EL (cell line): ENCODE measurements around the gene CHCT1.
A peak's percentile ranks its signal among the peaks of the same experiment; 100 is the strongest.
"Not testable (repeated sequence)": the region's sequence is repeated elsewhere in the genome, so short reads cannot be mapped to it uniquely, and the experiment has no call there.

Experiments used
- DNase-seq: peaks from one replicate; pipeline ENCODE4 v3.0.0-alpha.2; 2016

Gene CHCT1

GRCh38 chr17:60422162-60422665, at the start of gene CHCT1:
CHCT1 (plus strand) TSS chr17:60422489; CDS start chr17:60422593, 104 bp downstream.
- DNase-seq, result no peak

- DNase-seq, result peak; percentile 81
Observed at GRCh38 chr17:60372790-60373483, 49.4 kb upstream of the CHCT1 start.

GRCh38 chr17:60378187-60378586, 44.1 kb upstream of the CHCT1 start:
- not testable (repeated sequence) for DNase-seq

GRCh38 chr17:60379461-60379860, 42.8 kb upstream of the CHCT1 start:
- not testable (repeated sequence) for DNase-seq

GRCh38 chr17:60381958-60382357, 40.3 kb upstream of the CHCT1 start:
- DNase-seq, result no peak

GRCh38 chr17:60383379-60383778, 38.9 kb upstream of the CHCT1 start:
- no peak for DNase-seq

GRCh38 chr17:60384921-60385320, 37.4 kb upstream of the CHCT1 start:
- not testable (repeated sequence) for DNase-seq

- no peak for DNase-seq
Observed at GRCh38 chr17:60386147-60387058, 35.9 kb upstream of the CHCT1 start.

- no peak for DNase-seq
Observed at GRCh38 chr17:60387666-60388065, 34.6 kb upstream of the CHCT1 start.

- DNase-seq, result no peak
Observed at GRCh38 chr17:60388742-60389141, 33.5 kb upstream of the CHCT1 start.

- peak; percentile 83 for DNase-seq
Observed at GRCh38 chr17:60390186-60390585, 32.1 kb upstream of the CHCT1 start.

- DNase-seq, result peak; percentile 58
Observed at GRCh38 chr17:60390925-60391470, 31.3 kb upstream of the CHCT1 start.

- DNase-seq, result no peak
Observed at GRCh38 chr17:60391471-60392041, 30.7 kb upstream of the CHCT1 start.

- DNase-seq, result peak; percentile 99
Observed at GRCh38 chr17:60392042-60392844, 30.0 kb upstream of the CHCT1 start, which contains the start of gene USP32. USP32 (minus strand) TSS chr17:60392133; CDS start chr17:60391939, 194 bp downstream.

- DNase-seq, result peak; percentile 50
Observed at GRCh38 chr17:60392845-60393702, 29.2 kb upstream of the CHCT1 start.

GRCh38 chr17:60393840-60394723, 28.2 kb upstream of the CHCT1 start:
- no peak for DNase-seq

- no peak for DNase-seq
Observed at GRCh38 chr17:60395508-60396065, 26.7 kb upstream of the CHCT1 start.

GRCh38 chr17:60396412-60396811, 25.9 kb upstream of the CHCT1 start:
- DNase-seq, result no peak

- no peak for DNase-seq
Observed at GRCh38 chr17:60398227-60398959, 23.9 kb upstream of the CHCT1 start.
